Activated naive CD4-positive, alpha-beta T cell treated with anti-CD3 and anti-CD28 coated beads for 36 hours (primary cell): ENCODE results near the gene CNTN4. TPM values are rescaled to one million over a fixed set of nuclear protein-coding genes. Genes with fewer than 3 reads are reported as not detected.
"Not testable (repeated sequence)": the region's sequence is repeated elsewhere in the genome, so short reads cannot be mapped to it uniquely, and the experiment has no call there.

Source experiments
- CTCF ChIA-PET: fragments of 350-600 bp; sonication (Branson Sonifier 250); formaldehyde crosslinking; loops from one replicate; lab custom pipeline; 2021; ENCODE audit warnings: antibody characterized with exemption; lab: Charles Lee
- DNase-seq: peaks from one replicate; pipeline ENCODE4 v3.0.0-alpha.2; 2020
- H3K27ac Mint-ChIP-seq: one replicate; pipeline ENCODE4 v1.8.0; 2021; ENCODE audit warnings: mild to moderate bottlenecking, mixed read lengths
- H3K27me3 Mint-ChIP-seq: one replicate; pipeline ENCODE4 v1.8.0; 2021; ENCODE audit warnings: low read depth, mixed read lengths
- H3K36me3 Mint-ChIP-seq: one replicate; pipeline ENCODE4 v1.8.0; 2021; ENCODE audit warnings: low read depth, mixed read lengths
- H3K4me1 Mint-ChIP-seq: one replicate; pipeline ENCODE4 v1.8.0; 2021; ENCODE audit warnings: low read depth, mixed read lengths
- H3K4me3 Mint-ChIP-seq: one replicate; pipeline ENCODE4 v1.8.0; 2021; ENCODE audit warnings: mild to moderate bottlenecking, moderate library complexity, mixed read lengths
- H3K9me3 Mint-ChIP-seq: one replicate; pipeline ENCODE4 v1.8.0; 2021; ENCODE audit warnings: mixed read lengths
- intact Hi-C: fragments of 100-400 bp; cut with micrococcal nuclease; formaldehyde crosslinking; loops from one replicate; pipeline ENCODE4 v1.15.1; 2023
- total RNA-seq, 2 experiments: library from RNA; stranded (reverse); gene quantifications; one replicate each; pipeline ENCODE4 v1.2.3, GENCODE V29; 2021

CNTN4 gene
- total RNA-seq, 2 experiments from 2014 or later = not detected

- H3K27ac Mint-ChIP-seq, H3K9me3 Mint-ChIP-seq, H3K36me3 Mint-ChIP-seq, DNase-seq, CTCF ChIA-PET, H3K4me1 Mint-ChIP-seq, H3K27me3 Mint-ChIP-seq, H3K4me3 Mint-ChIP-seq, intact Hi-C loops: not testable (repeated sequence)
These were observed 722.3 kb downstream of the CNTN4 start for GRCh38 chr3:2820982-2821381.

GRCh38 chr3:2822611-2823010, 723.9 kb downstream of the CNTN4 start:
- Mint-ChIP-seq H3K4me1 (no peaks in the 10 kb centered on the region), H3K36me3 (no peaks in the 10 kb centered on the region), H3K9me3 (no peaks in the 10 kb centered on the region), H3K27ac (no peak overlapping the region), H3K27me3 (no peaks in the 10 kb centered on the region), H3K4me3 (no peak overlapping the region)
- no peak for DNase-seq
- intact Hi-C loops = no loop called here
- CTCF ChIA-PET = no interaction called here

- intact Hi-C loops = no loop called here
These were observed 724.4 kb downstream of the CNTN4 start for GRCh38 chr3:2823031-2823430.

GRCh38 chr3:2823437-2824211, 725.0 kb downstream of the CNTN4 start:
- intact Hi-C loops = no loop called here
- CTCF ChIA-PET = no interaction called here
- Mint-ChIP-seq H3K36me3 (no peaks in the 10 kb centered on the region), H3K9me3 (no peaks in the 10 kb centered on the region), H3K4me1 (no peaks in the 10 kb centered on the region), H3K27me3 (no peaks in the 10 kb centered on the region), H3K4me3 (no peak overlapping the region), H3K27ac (no peak overlapping the region)
- DNase-seq = no peak

More at GRCh38 chr3:2823031-2823430, 724.4 kb downstream of the CNTN4 start:
- Mint-ChIP-seq H3K4me3 (no peak overlapping the region), H3K9me3 (no peaks in the 10 kb centered on the region), H3K4me1 (no peaks in the 10 kb centered on the region), H3K27ac (no peak overlapping the region), H3K27me3 (no peaks in the 10 kb centered on the region), H3K36me3 (no peaks in the 10 kb centered on the region)
- no peak for DNase-seq
- CTCF ChIA-PET = no interaction called here

GRCh38 chr3:2826036-2826435, 727.4 kb downstream of the CNTN4 start:
- H3K36me3 Mint-ChIP-seq = no peaks in the 10 kb centered on the region
- CTCF ChIA-PET = no interaction called here
- intact Hi-C loops = no loop called here
- no peak for DNase-seq
- no peaks in the 10 kb centered on the region for H3K27me3 Mint-ChIP-seq
- H3K9me3 Mint-ChIP-seq = no peaks in the 10 kb centered on the region
- no peak overlapping the region for H3K27ac Mint-ChIP-seq
- no peak overlapping the region for H3K4me3 Mint-ChIP-seq
- no peaks in the 10 kb centered on the region for H3K4me1 Mint-ChIP-seq

GRCh38 chr3:2826453-2826852, 727.8 kb downstream of the CNTN4 start:
- CTCF ChIA-PET = no interaction called here
- intact Hi-C loops = no loop called here
- Mint-ChIP-seq H3K4me1 (no peaks in the 10 kb centered on the region), H3K27ac (no peak overlapping the region), H3K27me3 (no peaks in the 10 kb centered on the region), H3K36me3 (no peaks in the 10 kb centered on the region), H3K9me3 (no peaks in the 10 kb centered on the region), H3K4me3 (no peak overlapping the region)
- DNase-seq = no peak

- no peak overlapping the region for H3K27ac Mint-ChIP-seq
- no peaks in the 10 kb centered on the region for H3K9me3 Mint-ChIP-seq
- peaks cover 1% of the 10 kb centered on the region for H3K27me3 Mint-ChIP-seq
- no peak for DNase-seq
- no peaks in the 10 kb centered on the region for H3K4me1 Mint-ChIP-seq
- H3K4me3 Mint-ChIP-seq = no peak overlapping the region
- intact Hi-C loops = no loop called here
- CTCF ChIA-PET = no interaction called here
- no peaks in the 10 kb centered on the region for H3K36me3 Mint-ChIP-seq
These were observed 738.6 kb downstream of the CNTN4 start for GRCh38 chr3:2837239-2837638.

- CTCF ChIA-PET = no interaction called here
- Mint-ChIP-seq H3K4me1 (no peaks in the 10 kb centered on the region), H3K27me3 (no peaks in the 10 kb centered on the region), H3K36me3 (no peaks in the 10 kb centered on the region), H3K9me3 (no peaks in the 10 kb centered on the region), H3K27ac (no peak overlapping the region), H3K4me3 (no peak overlapping the region)
- intact Hi-C loops = no loop called here
- no peak for DNase-seq
These were observed 739.2 kb downstream of the CNTN4 start for GRCh38 chr3:2837910-2838309.

- no peaks in the 10 kb centered on the region for H3K27me3 Mint-ChIP-seq
- no peaks in the 10 kb centered on the region for H3K36me3 Mint-ChIP-seq
- CTCF ChIA-PET = no interaction called here
- DNase-seq = no peak
- intact Hi-C loops = no loop called here
- no peak overlapping the region for H3K27ac Mint-ChIP-seq
- no peak overlapping the region for H3K4me3 Mint-ChIP-seq
- H3K9me3 Mint-ChIP-seq = no peaks in the 10 kb centered on the region
- no peaks in the 10 kb centered on the region for H3K4me1 Mint-ChIP-seq
These were observed 740.0 kb downstream of the CNTN4 start for GRCh38 chr3:2838546-2839157.

GRCh38 chr3:2839876-2840275, 741.2 kb downstream of the CNTN4 start:
- no peak for DNase-seq
- H3K9me3 Mint-ChIP-seq = no peaks in the 10 kb centered on the region
- H3K4me3 Mint-ChIP-seq = no peak overlapping the region
- CTCF ChIA-PET = no interaction called here
- no peaks in the 10 kb centered on the region for H3K4me1 Mint-ChIP-seq
- no peaks in the 10 kb centered on the region for H3K27me3 Mint-ChIP-seq
- no peaks in the 10 kb centered on the region for H3K36me3 Mint-ChIP-seq
- intact Hi-C loops = no loop called here
- no peak overlapping the region for H3K27ac Mint-ChIP-seq

- Mint-ChIP-seq H3K4me1 (no peaks in the 10 kb centered on the region), H3K27ac (no peak overlapping the region), H3K27me3 (peaks cover 2% of the 10 kb centered on the region), H3K9me3 (peaks cover 2% of the 10 kb centered on the region), H3K36me3 (no peaks in the 10 kb centered on the region), H3K4me3 (no peak overlapping the region)
- CTCF ChIA-PET = interaction anchor here (0.6 kb wide), 1 partner anchor 36 kb away, joined by 3 read pairs; no protein-coding TSS in a partner anchor
- DNase-seq = no peak
- intact Hi-C loops = no loop called here
These were observed 748.6 kb downstream of the CNTN4 start for GRCh38 chr3:2847062-2847841.

GRCh38 chr3:2849092-2849491, 750.4 kb downstream of the CNTN4 start:
- Mint-ChIP-seq H3K27me3 (peaks cover 7% of the 10 kb centered on the region), H3K27ac (no peak overlapping the region), H3K4me1 (no peaks in the 10 kb centered on the region), H3K36me3 (no peaks in the 10 kb centered on the region), H3K9me3 (peaks cover 2% of the 10 kb centered on the region), H3K4me3 (no peak overlapping the region)
- DNase-seq = no peak
- CTCF ChIA-PET = no interaction called here
- intact Hi-C loops = no loop called here
